ENCODE results near the gene NAT14. TPM values are rescaled to one million over a fixed set of nuclear protein-coding genes. Genes with fewer than 3 reads are reported as not detected.

Gene NAT14
- total and polyA plus RNA-seq, 2 of the 8 experiments (the other 6 are each of a cell fraction or from before 2014, with no cell fraction given), result 47.1 to 71.2 TPM

- no peak for TF ChIP-seq RBBP5 (IDR thresholded peaks at IDR 0.05; ENCODE audit: borderline replicate concordance, low read depth, low read length)
- TF ChIP-seq HDAC6 (IDR thresholded peaks at IDR 0.05; ENCODE audit: low read depth, low read length), result no peak
- TF ChIP-seq YY1 (IDR thresholded peaks at IDR 0.05; ENCODE audit: low read depth, low read length), result no peak
- TF ChIP-seq TAF7 (optimal IDR thresholded peaks at IDR 0.05; ENCODE audit: borderline replicate concordance, low read depth, low read length), result peak; percentile 62
- no peak for TF ChIP-seq SRF (IDR thresholded peaks at IDR 0.05; ENCODE audit: low read depth, low read length)
- TF ChIP-seq SP2 (IDR thresholded peaks at IDR 0.05; ENCODE audit: low read length), result peak; percentile 69
- peak; percentile 60 for TF ChIP-seq KDM4A (IDR thresholded peaks at IDR 0.05; ENCODE audit: low read depth, low read length, severe bottlenecking)
- TF ChIP-seq CBX5 (IDR thresholded peaks at IDR 0.05; ENCODE audit: low read depth, low read length), result no peak
- no peak for TF ChIP-seq RAD21 (IDR thresholded peaks at IDR 0.05 in 1 of 2, conservative IDR thresholded peaks at IDR 0.05 in 1 of 2; ENCODE audit: low read depth in 2 of 2, low read length in 2 of 2)
- no peak for TF ChIP-seq POU5F1 (IDR thresholded peaks at IDR 0.05; ENCODE audit: low read depth, low read length)
Observed at GRCh38 chr19:55461259-55461973, 23.6 kb upstream of the NAT14 start, which contains the start of gene ISOC2 (continued).
